ENCODE measurements around the gene OVAAL. TPM values are rescaled to one million over a fixed set of nuclear protein-coding genes. Genes with fewer than 3 reads are reported as not detected.

The OVAAL gene
- total RNA-seq, 2 donors from 2014 or later: not detected

GRCh38 chr1:180571832-180572636 is 13.3 kb downstream of the OVAAL start:
- Mint-ChIP-seq H3K4me3 (no peak overlapping the region), H3K4me1 (peaks cover 5% of the 10 kb centered on the region), H3K9me3 (no peaks in the 10 kb centered on the region), H3K36me3 (ENCODE audit: low read depth) (no peaks in the 10 kb centered on the region), H3K27ac (no peak overlapping the region), H3K27me3 (ENCODE audit: insufficient read depth) (peaks cover 69% of the 10 kb centered on the region)
- Histone ChIP-seq H3K27ac (ENCODE audit: low read depth, low read length) (no peak overlapping the region), H3K4me3 (ENCODE audit: low read length) (no peak overlapping the region), H3K36me3 (ENCODE audit: control insufficient read depth, insufficient read depth, low read length) (no peaks in the 10 kb centered on the region), H3K9me3 (ENCODE audit: control insufficient read depth, low read length) (no peaks in the 10 kb centered on the region), H3K27me3 (ENCODE audit: control insufficient read depth, insufficient read depth, low read length, poor library complexity, severe bottlenecking) (peaks cover 70% of the 10 kb centered on the region), H3K9ac (ENCODE audit: extremely low read depth, low read length, poor library complexity, severe bottlenecking) (no peak overlapping the region), H3K4me1 (ENCODE audit: control insufficient read depth, insufficient read depth, low read length) (no peaks in the 10 kb centered on the region)
- WGBS, 2 experiments (ENCODE audit: insufficient coverage in 1 of 2, insufficient read length in 1 of 2): 95 to 96% methylated on average over 3 to 10 of the region's 10 CpGs
- DNase-seq: no peak
- no peak for TF ChIP-seq CTCF (conservative IDR thresholded peaks at IDR 0.05)

GRCh38 chr1:180572760-180573159 is 14.0 kb downstream of the OVAAL start:
- no peak for DNase-seq
- TF ChIP-seq CTCF (conservative IDR thresholded peaks at IDR 0.05): no peak
- H3K4me1 ChIP-seq (ENCODE audit: control insufficient read depth, insufficient read depth, low read length): no peaks in the 10 kb centered on the region
- H3K9me3 ChIP-seq (ENCODE audit: control insufficient read depth, low read length): no peaks in the 10 kb centered on the region
- H3K4me3 Mint-ChIP-seq: no peak overlapping the region
- no peaks in the 10 kb centered on the region for H3K36me3 Mint-ChIP-seq (ENCODE audit: low read depth)
- no peak overlapping the region for H3K27ac Mint-ChIP-seq
- no peaks in the 10 kb centered on the region for H3K9me3 Mint-ChIP-seq
- peaks cover 66% of the 10 kb centered on the region for H3K27me3 ChIP-seq (ENCODE audit: control insufficient read depth, insufficient read depth, low read length, poor library complexity, severe bottlenecking)
- H3K27me3 Mint-ChIP-seq (ENCODE audit: insufficient read depth): peaks cover 61% of the 10 kb centered on the region
- no peaks in the 10 kb centered on the region for H3K36me3 ChIP-seq (ENCODE audit: control insufficient read depth, insufficient read depth, low read length)
- no peak overlapping the region for H3K27ac ChIP-seq (ENCODE audit: low read depth, low read length)
- no peak overlapping the region for H3K4me3 ChIP-seq (ENCODE audit: low read length)
- no peak overlapping the region for H3K9ac ChIP-seq (ENCODE audit: extremely low read depth, low read length, poor library complexity, severe bottlenecking)
- H3K4me1 Mint-ChIP-seq: peaks cover 8% of the 10 kb centered on the region
- 95 to 100% methylated on average over 3 to 4 of the region's 4 CpGs for WGBS, 2 experiments (ENCODE audit: insufficient coverage in 1 of 2, insufficient read length in 1 of 2)

- Mint-ChIP-seq H3K27ac (no peak overlapping the region), H3K4me1 (peaks cover 7% of the 10 kb centered on the region), H3K36me3 (ENCODE audit: low read depth) (no peaks in the 10 kb centered on the region), H3K4me3 (no peak overlapping the region), H3K9me3 (no peaks in the 10 kb centered on the region), H3K27me3 (ENCODE audit: insufficient read depth) (peaks cover 52% of the 10 kb centered on the region)
- Histone ChIP-seq H3K27me3 (ENCODE audit: control insufficient read depth, insufficient read depth, low read length, poor library complexity, severe bottlenecking) (peaks cover 55% of the 10 kb centered on the region), H3K4me3 (ENCODE audit: low read length) (no peak overlapping the region), H3K36me3 (ENCODE audit: control insufficient read depth, insufficient read depth, low read length) (no peaks in the 10 kb centered on the region), H3K27ac (ENCODE audit: low read depth, low read length) (no peak overlapping the region), H3K9me3 (ENCODE audit: control insufficient read depth, low read length) (no peaks in the 10 kb centered on the region), H3K4me1 (ENCODE audit: control insufficient read depth, insufficient read depth, low read length) (no peaks in the 10 kb centered on the region), H3K9ac (ENCODE audit: extremely low read depth, low read length, poor library complexity, severe bottlenecking) (no peak overlapping the region)
- TF ChIP-seq CTCF (conservative IDR thresholded peaks at IDR 0.05): no peak
- 92% methylated on average over 4 of the region's 4 CpGs for WGBS, 2 experiments (ENCODE audit: insufficient coverage in 1 of 2, insufficient read length in 1 of 2)
- DNase-seq: no peak
These were observed 15.4 kb downstream of the OVAAL start for GRCh38 chr1:180574031-180574713.
